ENCODE measurements around the gene ZNF444.

- TF ChIP-seq, protein P1, sequence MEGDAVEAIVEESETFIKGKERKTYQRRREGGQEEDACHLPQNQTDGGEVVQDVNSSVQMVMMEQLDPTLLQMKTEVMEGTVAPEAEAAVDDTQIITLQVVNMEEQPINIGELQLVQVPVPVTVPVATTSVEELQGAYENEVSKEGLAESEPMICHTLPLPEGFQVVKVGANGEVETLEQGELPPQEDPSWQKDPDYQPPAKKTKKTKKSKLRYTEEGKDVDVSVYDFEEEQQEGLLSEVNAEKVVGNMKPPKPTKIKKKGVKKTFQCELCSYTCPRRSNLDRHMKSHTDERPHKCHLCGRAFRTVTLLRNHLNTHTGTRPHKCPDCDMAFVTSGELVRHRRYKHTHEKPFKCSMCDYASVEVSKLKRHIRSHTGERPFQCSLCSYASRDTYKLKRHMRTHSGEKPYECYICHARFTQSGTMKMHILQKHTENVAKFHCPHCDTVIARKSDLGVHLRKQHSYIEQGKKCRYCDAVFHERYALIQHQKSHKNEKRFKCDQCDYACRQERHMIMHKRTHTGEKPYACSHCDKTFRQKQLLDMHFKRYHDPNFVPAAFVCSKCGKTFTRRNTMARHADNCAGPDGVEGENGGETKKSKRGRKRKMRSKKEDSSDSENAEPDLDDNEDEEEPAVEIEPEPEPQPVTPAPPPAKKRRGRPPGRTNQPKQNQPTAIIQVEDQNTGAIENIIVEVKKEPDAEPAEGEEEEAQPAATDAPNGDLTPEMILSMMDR (IDR thresholded peaks at IDR 0.05): no peak
- no peak for TF ChIP-seq POLR2A (IDR thresholded peaks at IDR 0.05)
These were observed 33.0 kb downstream of the ZNF444 start for GRCh38 chr19:56174086-56174485.
